HEK293T (cell line): ENCODE results near the gene KRTAP12-1.

Experiments
- BHLHE40 ChIP-seq: fragments of 450-650 bp; IDR thresholded peaks from 2 replicates; pipeline ENCODE4 v1.6.1; 2016; ENCODE audit warnings: mild to moderate bottlenecking, moderate library complexity, borderline replicate concordance
- L3MBTL2 ChIP-seq: fragments of 450-650 bp; conservative IDR thresholded peaks from 2 replicates; pipeline ENCODE4 v1.6.1; 2016; ENCODE audit warnings: mild to moderate bottlenecking
- SP1 ChIP-seq: fragments of 450-650 bp; IDR thresholded peaks from 2 replicates; pipeline ENCODE4 v1.6.1; 2017
- SUZ12 ChIP-seq: fragments of 450-650 bp; IDR thresholded peaks from 2 replicates; pipeline ENCODE4 v1.6.1; 2016; ENCODE audit warnings: mild to moderate bottlenecking

DNA sequence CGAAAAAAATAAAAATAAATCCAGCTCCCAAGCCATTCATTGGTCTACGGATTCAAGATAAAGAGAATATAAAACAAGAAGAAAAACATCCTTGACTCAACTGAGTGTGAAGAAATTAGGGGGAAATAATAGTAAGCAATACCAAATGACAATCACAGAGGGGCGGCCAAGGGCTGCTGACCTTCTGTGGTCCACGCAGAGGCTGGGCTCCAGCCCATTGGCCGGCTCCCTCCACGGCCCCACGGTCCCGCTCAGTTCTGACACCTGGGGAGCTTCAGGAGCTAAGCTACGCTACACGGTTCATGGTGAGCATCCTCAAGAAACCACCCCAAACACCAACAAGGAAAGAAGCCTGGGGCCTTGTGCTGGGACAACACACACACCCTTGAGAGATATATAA, 14.6 kb upstream of the KRTAP12-1 start:
- no peak for TF ChIP-seq SUZ12
- TF ChIP-seq L3MBTL2: no peak
- TF ChIP-seq BHLHE40: no peak
- no peak for TF ChIP-seq SP1
